Vagina (tissue), 2 donors: Measurements from ENCODE around the gene UBE2Q1. TPM values are rescaled to one million over a fixed set of nuclear protein-coding genes. Genes with fewer than 3 reads are reported as not detected.

Experiments
- DNase-seq, 2 donors: peaks; one replicate each; pipeline ENCODE4 v3.0.0-alpha.2; 2017; ENCODE audit errors: extremely low spot score in 2 of 2
- H3K27ac ChIP-seq: fragments of 200-600 bp; sonication (generic); one replicate; pipeline ENCODE4 v1.5.1; 2019
- H3K27me3 ChIP-seq: fragments of 200-600 bp; sonication (generic); one replicate; pipeline ENCODE4 v1.5.1; 2019
- H3K36me3 ChIP-seq, 2 donors: fragments of 200-600 bp; sonication (generic); one replicate each; pipeline ENCODE4 v1.5.1; 2017 to 2019
- H3K4me1 ChIP-seq: fragments of 200-600 bp; sonication (generic); one replicate; pipeline ENCODE4 v1.5.1; 2019
- H3K4me3 ChIP-seq, 2 donors: fragments of 200-600 bp; sonication (generic); 1 replicate in 1 of 2; 2 replicates in 1 of 2; pipeline ENCODE4 v1.5.1; 2016 to 2019
- H3K9me3 ChIP-seq: fragments of 200-600 bp; sonication (generic); one replicate; pipeline ENCODE4 v1.5.1; 2019
- CTCF ChIP-seq, 3 experiments: fragments of 450-650 bp in 2 of 3; fragments of 200-600 bp in 1 of 3; sonication (generic) in 1 of 3; IDR thresholded peaks; one replicate each; pipeline ENCODE4 v1.5.1; 2017 to 2019; ENCODE audit warnings: antibody characterized with exemption in 3 of 3, mild to moderate bottlenecking in 2 of 3, moderate library complexity in 2 of 3
- POLR2A ChIP-seq, 2 donors: fragments of 450-650 bp; IDR thresholded peaks; one replicate each; pipeline ENCODE4 v1.6.1; 2017; ENCODE audit warnings: antibody characterized with exemption in 2 of 2, mild to moderate bottlenecking in 2 of 2, moderate library complexity in 2 of 2
- POLR2AphosphoS5 ChIP-seq, 2 donors: sonication (generic); formaldehyde crosslinking; IDR thresholded peaks; one replicate each; pipeline ENCODE4 v1.9.0; 2017; ENCODE audit warnings: antibody characterized with exemption in 2 of 2, mild to moderate bottlenecking in 2 of 2, low read depth in 1 of 2; ENCODE audit not compliant: insufficient read depth in 1 of 2
- intact Hi-C: fragments of 100-400 bp; cut with DNase I; formaldehyde crosslinking; loops from one replicate; pipeline ENCODE4 v1.15.1; 2023
- total RNA-seq: library from RNA; depleted of rRNA; stranded (reverse); fragments of >200 nt; gene quantifications from one replicate; pipeline ENCODE4 v1.2.3, GENCODE V29; 2016

UBE2Q1 gene
- 17.9 TPM for total RNA-seq

GRCh38 chr1:154557939-154558719 is at the start of gene UBE2Q1:
TSS of gene UBE2Q1 (minus strand) at chr1:154558662. CDS start at chr1:154558553, 109 bp downstream.
- H3K27ac ChIP-seq = peak within 1 kb of the TSS; percentile 90
- no peaks in the 10 kb centered on the region for H3K9me3 ChIP-seq
- intact Hi-C loops = loop anchor here (2.0 to 10.0 kb wide), 3 partner anchors 73 to 309 kb away; partner anchors contain the start of gene IL6R
- peak in 1 of 2 donors; percentile 10 for TF ChIP-seq POLR2A (IDR thresholded peaks at IDR 0.05)
- no peak for TF ChIP-seq CTCF (IDR thresholded peaks at IDR 0.05)
- peak in 1 of 2 donors; percentile 91 for DNase-seq
- H3K4me1 ChIP-seq = peaks cover 32% of the 10 kb centered on the region
- H3K4me3 ChIP-seq = peak within 1 kb of the TSS; percentile 78 to 85
- H3K36me3 ChIP-seq = peaks cover 0 to 26% of the 10 kb centered on the region in 2 donors
- H3K27me3 ChIP-seq = no peaks in the 10 kb centered on the region

- Histone ChIP-seq H3K27me3 (no peaks in the 10 kb centered on the region), H3K4me1 (peaks cover 54% of the 10 kb centered on the region), H3K9me3 (no peaks in the 10 kb centered on the region), H3K27ac (peak within 1 kb of the TSS; percentile 97), H3K36me3 (no peaks in the 10 kb centered on the region), H3K4me3 (peak within 1 kb of the TSS; percentile 76 to 83)
- peak in 1 of 2 donors; percentile 47 for TF ChIP-seq POLR2A (IDR thresholded peaks at IDR 0.05)
- peak; percentile 72 to 75 for TF ChIP-seq POLR2AphosphoS5 (IDR thresholded peaks at IDR 0.05; ENCODE audit: insufficient read depth in 1 of 2, low read depth in 1 of 2)
- TF ChIP-seq CTCF (IDR thresholded peaks at IDR 0.05) = no peak
- DNase-seq = peak in 1 of 2 donors; percentile 97
- intact Hi-C loops = no loop called here
Observed at GRCh38 chr1:154607609-154608396, 49.3 kb upstream of the UBE2Q1 start, which contains the start of gene ADAR. TSS of gene ADAR (minus strand) at chr1:154608186. CDS start at chr1:154608006, 180 bp downstream.

- Histone ChIP-seq H3K27me3 (no peaks in the 10 kb centered on the region), H3K4me3 (peak overlapping the region; percentile 76 to 83), H3K9me3 (no peaks in the 10 kb centered on the region), H3K4me1 (peaks cover 59% of the 10 kb centered on the region), H3K36me3 (peaks cover 0 to 6% of the 10 kb centered on the region in 2 donors), H3K27ac (peak overlapping the region; percentile 97)
- no peak for TF ChIP-seq POLR2AphosphoS5 (IDR thresholded peaks at IDR 0.05; ENCODE audit: insufficient read depth in 1 of 2, low read depth in 1 of 2)
- TF ChIP-seq CTCF (IDR thresholded peaks at IDR 0.05) = no peak
- no peak for TF ChIP-seq POLR2A (IDR thresholded peaks at IDR 0.05)
- no peak for DNase-seq
- intact Hi-C loops = no loop called here
Observed at GRCh38 chr1:154607106-154607608, 48.7 kb upstream of the UBE2Q1 start.

GRCh38 chr1:154605534-154605933 is 47.1 kb upstream of the UBE2Q1 start:
- Histone ChIP-seq H3K27me3 (no peaks in the 10 kb centered on the region), H3K27ac (no peak overlapping the region), H3K9me3 (no peaks in the 10 kb centered on the region), H3K36me3 (peaks cover 0 to 22% of the 10 kb centered on the region in 2 donors), H3K4me1 (peaks cover 66% of the 10 kb centered on the region), H3K4me3 (no peak overlapping the region)
- DNase-seq = no peak
- TF ChIP-seq POLR2A (IDR thresholded peaks at IDR 0.05) (no peak), CTCF (IDR thresholded peaks at IDR 0.05) (no peak), POLR2AphosphoS5 (IDR thresholded peaks at IDR 0.05; ENCODE audit: insufficient read depth in 1 of 2, low read depth in 1 of 2) (no peak)
- intact Hi-C loops = no loop called here
